NCI-H1930 (cell line): ENCODE measurements around the gene BCAS4.

Experiments
- DNase-seq, 2 experiments: peaks; one replicate each; lab custom pipeline; 2025; lab: John Stamatoyannopoulos, UW

Gene BCAS4

GRCh38 chr20:50911716-50912115, 116.9 kb downstream of the BCAS4 start:
- DNase-seq, result no peak

DNA sequence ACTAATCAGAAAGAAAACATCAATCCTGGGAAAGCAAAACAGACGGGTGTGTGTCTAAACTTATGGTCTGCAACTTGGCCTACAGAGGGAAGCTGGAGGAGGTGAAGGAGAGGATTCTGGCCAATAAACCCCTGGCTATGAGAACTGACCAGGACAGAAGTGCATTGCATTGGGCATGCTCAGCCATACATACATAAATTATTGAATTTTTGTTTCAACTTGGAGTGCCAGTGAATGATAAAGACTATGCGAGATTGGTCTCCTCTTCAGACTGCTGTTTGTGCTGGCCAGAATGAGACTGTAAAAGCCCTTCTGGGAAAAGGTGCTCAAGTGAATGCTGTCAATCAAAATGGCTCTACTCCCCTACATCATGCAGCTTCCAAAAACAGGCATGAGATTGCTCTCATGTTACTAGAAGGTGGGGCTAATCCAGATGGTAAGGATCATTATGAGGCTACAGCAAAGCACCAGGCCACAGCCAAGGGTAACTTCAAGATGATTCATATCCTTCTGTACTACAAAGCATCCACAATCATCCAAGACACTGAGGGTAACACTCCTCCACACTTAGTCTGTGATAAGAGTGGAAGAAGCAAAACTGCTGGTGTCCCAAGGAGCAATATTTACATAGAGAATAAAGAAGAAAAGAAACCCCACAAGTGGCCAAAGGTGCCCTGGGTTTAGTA, 119.0 kb downstream of the BCAS4 start:
- no peak for DNase-seq

- no peak for DNase-seq
Measured at GRCh38 chr20:50915424-50915823, 120.6 kb downstream of the BCAS4 start.

DNA sequence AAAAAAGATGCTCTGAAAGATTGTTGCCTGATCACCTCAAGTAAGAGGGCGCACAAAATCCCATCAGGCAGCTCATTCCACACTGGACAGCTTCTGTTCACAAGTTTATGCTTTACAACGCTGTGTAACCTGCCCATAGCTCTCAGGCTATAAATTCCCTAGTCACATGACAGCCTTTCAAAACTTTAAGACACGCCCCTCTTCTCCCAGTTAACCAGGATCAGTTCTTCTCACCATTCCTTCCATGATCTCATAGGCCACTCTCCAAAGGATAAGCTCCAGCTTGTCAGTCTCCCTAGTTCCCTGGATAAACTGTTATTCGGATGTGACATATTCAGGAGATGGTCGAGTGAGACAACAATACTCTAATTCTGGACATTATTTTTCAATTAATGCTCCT, 121.4 kb downstream of the BCAS4 start:
- DNase-seq, result no peak

DNA sequence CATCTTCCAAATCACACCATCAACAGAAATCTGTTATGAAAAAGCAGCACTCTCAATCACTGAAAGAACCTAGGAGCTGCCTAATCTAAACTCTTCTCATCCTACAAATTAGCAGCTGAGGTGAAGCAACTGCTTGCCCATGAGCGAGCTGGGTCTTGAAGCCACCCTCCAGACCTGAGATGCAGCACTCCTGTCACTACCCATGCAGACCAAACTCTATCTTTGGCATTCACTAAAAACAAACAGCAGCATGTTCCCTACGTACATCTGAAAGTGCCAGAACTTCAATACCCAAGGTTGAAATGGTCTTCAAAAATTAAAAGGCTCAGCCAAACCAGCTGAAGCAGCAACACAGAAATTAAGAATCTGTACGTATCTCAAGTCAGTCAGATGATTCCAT, 122.1 kb downstream of the BCAS4 start:
- no peak for DNase-seq

DNA sequence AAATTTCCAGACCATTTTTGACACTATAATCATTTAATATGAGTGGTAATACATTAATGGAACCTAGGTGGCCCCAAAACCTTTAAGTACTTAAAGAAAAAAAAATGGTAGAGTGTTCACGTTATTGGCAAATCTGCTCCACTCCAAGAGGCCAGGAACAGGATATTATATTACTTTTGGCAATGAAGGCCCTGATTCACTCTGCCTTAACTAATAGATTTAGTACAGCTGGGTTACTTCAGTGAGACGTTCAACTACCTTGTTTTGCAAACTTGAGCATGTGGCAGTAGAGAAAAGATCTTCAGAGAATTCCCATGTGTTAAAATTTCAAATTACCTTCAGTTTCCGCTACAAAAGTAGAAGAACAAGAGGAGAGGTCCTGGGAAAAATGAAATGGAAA, 123.5 kb downstream of the BCAS4 start:
- no peak for DNase-seq

- no peak for DNase-seq
Measured at GRCh38 chr20:50919567-50919966, 124.7 kb downstream of the BCAS4 start.

DNA sequence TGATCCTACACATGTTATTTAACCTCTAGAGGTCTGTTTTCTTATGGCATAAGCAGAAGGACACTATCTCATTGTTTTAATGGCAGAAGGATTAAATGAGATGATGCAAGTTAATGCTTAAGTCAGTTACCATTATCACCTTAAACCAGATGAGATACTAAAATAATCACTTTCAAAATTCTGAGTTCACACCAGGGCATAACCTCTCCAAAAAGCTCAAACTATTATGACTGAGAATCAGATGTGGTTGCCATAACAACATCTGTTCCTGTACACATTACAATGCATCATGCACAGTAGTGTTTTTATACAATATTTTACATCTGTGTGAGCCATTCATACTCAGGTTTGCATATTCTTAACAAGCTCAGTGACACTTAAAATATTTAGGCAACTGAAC, 126.1 kb downstream of the BCAS4 start:
- DNase-seq, result no peak

DNA sequence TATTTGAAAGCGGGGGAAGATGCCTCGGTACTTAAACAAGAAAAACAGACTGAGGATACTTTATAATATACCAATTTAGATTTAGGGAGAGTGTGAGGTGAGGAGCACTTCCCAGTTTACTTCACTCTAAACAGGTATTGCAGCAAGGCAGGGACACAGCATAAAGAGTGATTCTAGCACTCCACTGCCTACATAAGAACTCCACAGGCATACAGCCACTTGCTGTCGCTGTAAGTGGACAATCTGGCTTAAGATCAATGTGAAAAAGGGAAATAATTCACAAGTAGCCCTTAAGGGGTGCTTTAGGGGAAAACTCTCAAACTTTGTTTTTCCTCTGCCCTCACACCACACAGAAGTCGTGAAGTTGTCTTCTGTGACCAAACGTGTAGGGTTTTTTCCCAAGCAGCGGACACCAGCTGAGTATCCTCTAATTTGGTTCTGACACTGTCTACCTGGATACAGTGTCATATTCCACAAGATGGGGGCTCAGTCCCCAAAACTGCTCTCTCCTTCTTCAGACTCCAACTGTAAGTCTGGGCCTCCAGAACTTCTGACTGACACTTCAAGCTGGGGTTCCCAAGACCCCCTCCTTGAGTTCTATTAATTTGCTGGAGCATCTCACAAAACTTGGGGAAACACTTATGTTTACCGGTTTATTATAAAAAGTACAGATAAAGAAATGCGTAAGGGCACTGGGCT, 127.1 kb downstream of the BCAS4 start:
- DNase-seq, result no peak

- DNase-seq, result no peak
Measured at GRCh38 chr20:50924261-50924920, 129.5 kb downstream of the BCAS4 start.

DNA sequence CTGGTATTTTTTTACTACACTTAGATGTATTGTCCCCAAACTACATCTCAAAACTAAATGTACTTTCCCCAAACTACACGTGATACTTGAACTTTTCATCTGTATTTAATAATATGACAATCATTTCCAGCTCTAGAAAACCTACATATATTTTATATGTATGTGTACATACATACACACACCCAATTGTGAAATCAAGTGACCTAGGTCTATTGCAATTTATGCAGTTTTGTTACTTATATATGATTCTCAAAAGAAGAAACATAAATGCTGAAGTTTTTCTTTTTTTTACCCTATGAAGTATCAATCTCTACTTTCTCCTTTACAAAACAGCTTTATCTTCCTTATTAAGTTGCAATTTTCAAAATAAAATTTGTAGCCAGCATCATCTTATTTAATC, 131.7 kb downstream of the BCAS4 start:
- no peak for DNase-seq
